Activated T-helper 1 cell treated with anti-CD3 and anti-CD28 coated beads, Interleukin-12 subunit alpha, Interleukin-12 subunit beta, Interleukin-2, Interleukin-4 antibody, amounts not matched to agents 30 ng/mL and 10 ng/mL and 1 ng/mL, durations not matched to agents 14 hours and 24 hours and 36 hours (primary cell): Measurements from ENCODE around the gene ZNF514. TPM values are rescaled to one million over a fixed set of nuclear protein-coding genes. Genes with fewer than 3 reads are reported as not detected.
A peak's percentile ranks its signal among the peaks of the same experiment; 100 is the strongest.

Source experiments
- DNase-seq: peaks from one replicate; pipeline ENCODE4 v3.0.0; 2021; ENCODE audit warnings: low spot score
- H3K27ac Mint-ChIP-seq: one replicate; pipeline ENCODE4 v1.8.0; 2021; ENCODE audit warnings: mild to moderate bottlenecking, mixed read lengths
- H3K27me3 Mint-ChIP-seq: one replicate; pipeline ENCODE4 v1.8.0; 2022; ENCODE audit warnings: mild to moderate bottlenecking, moderate library complexity, mixed read lengths; ENCODE audit not compliant: insufficient read depth
- H3K36me3 Mint-ChIP-seq: one replicate; pipeline ENCODE4 v1.8.0; 2021; ENCODE audit warnings: low read depth, mixed read lengths
- H3K4me1 Mint-ChIP-seq: one replicate; pipeline ENCODE4 v1.8.0; 2021; ENCODE audit warnings: low read depth, mixed read lengths
- H3K4me3 Mint-ChIP-seq: one replicate; pipeline ENCODE4 v1.8.0; 2021; ENCODE audit warnings: mild to moderate bottlenecking, moderate library complexity, mixed read lengths
- H3K9me3 Mint-ChIP-seq: one replicate; pipeline ENCODE4 v1.8.0; 2021; ENCODE audit warnings: mixed read lengths
- intact Hi-C: fragments of 100-400 bp; cut with micrococcal nuclease; formaldehyde crosslinking; loops from one replicate; pipeline ENCODE4 v1.15.1; 2024
- total RNA-seq: library from RNA; stranded (reverse); gene quantifications from 2 replicates; pipeline ENCODE4 v1.2.3, GENCODE V29; 2022

The ZNF514 gene
- total RNA-seq, 1 donor from 2014 or later, result 10.1 TPM

DNA sequence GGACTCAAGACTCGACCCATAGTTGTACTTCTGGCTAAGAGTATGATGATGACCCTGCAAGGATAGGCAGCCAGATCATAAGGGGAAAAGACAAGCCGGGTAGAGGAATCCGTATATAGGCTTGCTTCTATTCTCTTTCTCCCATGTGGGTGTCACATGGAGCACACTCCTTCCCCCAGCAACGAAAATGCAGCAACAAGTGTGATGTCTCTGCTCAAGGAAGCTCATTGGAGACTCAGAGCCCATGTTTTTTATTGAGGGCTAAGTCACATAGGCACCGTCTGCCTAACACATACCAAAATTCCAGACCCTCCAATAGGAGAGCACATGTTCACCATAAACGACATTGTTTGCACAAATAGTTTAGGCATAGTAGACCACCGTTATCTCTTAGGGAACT lies 12.3 kb upstream of the ZNF514 start:
- Mint-ChIP-seq H3K27ac (no peak overlapping the region), H3K4me1 (no peaks in the 10 kb centered on the region), H3K27me3 (no peaks in the 10 kb centered on the region), H3K4me3 (no peak overlapping the region), H3K9me3 (peaks cover 14% of the 10 kb centered on the region), H3K36me3 (peaks cover 3% of the 10 kb centered on the region)
- intact Hi-C loops, result no loop called here
- DNase-seq, result no peak

DNA sequence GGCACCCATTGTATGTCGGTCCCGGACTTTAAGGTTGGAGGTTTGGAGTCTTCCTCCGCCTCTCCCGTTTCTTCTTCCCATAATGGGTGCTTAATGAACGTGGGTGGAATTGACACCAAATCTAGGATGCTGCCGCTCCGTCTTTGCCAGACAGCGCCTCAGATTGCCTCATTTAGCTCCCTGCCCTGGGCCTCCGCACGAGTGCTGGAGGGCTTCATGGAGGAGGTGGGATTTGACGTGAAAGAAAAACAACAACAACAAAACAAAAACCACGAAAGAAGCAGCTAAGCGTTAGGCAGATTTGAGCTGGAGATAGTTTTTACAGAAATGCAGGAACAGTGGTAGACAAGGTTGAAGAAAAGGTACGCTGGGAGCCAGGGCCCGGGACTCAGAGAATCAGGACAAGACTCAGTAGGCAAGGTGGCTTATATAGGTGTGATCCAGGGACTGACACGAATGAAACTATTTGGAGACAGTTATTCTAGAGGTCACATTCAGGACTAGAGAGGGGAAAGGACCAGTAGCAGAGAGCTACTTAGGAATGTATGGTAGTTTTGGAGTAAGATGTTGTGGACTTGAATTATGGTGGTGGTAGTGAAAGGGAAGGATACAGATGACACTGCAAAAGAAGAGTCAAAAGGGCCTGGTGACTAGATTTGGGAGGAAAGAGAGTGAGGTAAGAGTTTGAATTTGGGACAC lies 6.6 kb upstream of the ZNF514 start:
- Mint-ChIP-seq H3K27ac (peak overlapping the region; percentile 92), H3K27me3 (no peaks in the 10 kb centered on the region), H3K4me3 (peak overlapping the region; percentile 99), H3K9me3 (peaks cover 5% of the 10 kb centered on the region), H3K36me3 (peaks cover 13% of the 10 kb centered on the region), H3K4me1 (peaks cover 41% of the 10 kb centered on the region)
- intact Hi-C loops, result loop anchor here (1.0 to 10.0 kb wide), 2 partner anchors 9 to 91 kb away; no protein-coding TSS in a partner anchor
- no peak for DNase-seq

DNA sequence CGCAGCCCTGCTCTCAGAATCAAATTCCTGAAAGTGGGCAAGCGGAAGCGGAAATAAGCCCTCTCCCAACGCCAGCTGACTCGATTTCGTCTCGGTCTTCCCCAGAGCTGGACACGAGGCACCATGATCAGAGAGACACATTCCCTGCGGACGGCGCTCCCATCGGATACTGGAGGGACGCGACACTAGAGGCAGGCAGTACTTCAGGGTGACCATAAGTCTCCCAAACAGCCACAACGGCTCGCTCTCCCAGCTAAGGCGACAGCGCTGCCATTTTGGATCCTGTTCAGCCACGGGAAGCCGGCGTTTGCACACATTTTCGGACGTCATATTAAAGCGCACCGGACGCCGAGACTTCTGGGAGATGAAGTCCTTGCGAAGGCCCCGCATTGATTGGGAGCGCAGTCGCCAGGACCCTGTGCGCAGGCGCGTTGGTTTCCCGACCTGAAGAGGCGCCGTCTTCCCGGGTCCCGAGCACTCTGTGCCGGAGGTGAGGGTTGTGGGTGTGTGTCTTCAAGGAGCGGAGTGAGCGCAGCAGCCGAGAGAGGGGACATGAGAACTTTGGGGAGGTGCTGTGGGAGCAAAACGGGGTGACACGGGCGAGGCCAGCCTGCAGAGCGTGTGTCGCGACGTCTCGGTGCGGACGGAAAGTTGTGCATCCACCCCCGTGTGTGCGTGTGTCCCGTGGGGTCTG lies 5.9 kb upstream of the ZNF514 start, which contains the start of gene ZNF2:
TSS of gene ZNF2 (plus strand) at position 439 of the 694 bp plus-strand sequence. CDS start 10,418 bp downstream, outside the sequence.
- intact Hi-C loops, result loop anchor here (1.0 to 10.0 kb wide), 5 partner anchors 8 to 237 kb away; partner anchors contain the start of genes FAHD2A, MRPS5 and ZNF892
- H3K4me3 Mint-ChIP-seq, result peak within 1 kb of the TSS; percentile 99
- no peaks in the 10 kb centered on the region for H3K27me3 Mint-ChIP-seq
- H3K36me3 Mint-ChIP-seq, result peaks cover 12% of the 10 kb centered on the region
- DNase-seq, result peak; percentile 96
- peak within 1 kb of the TSS; percentile 92 for H3K27ac Mint-ChIP-seq
- peaks cover 2% of the 10 kb centered on the region for H3K9me3 Mint-ChIP-seq
- peaks cover 41% of the 10 kb centered on the region for H3K4me1 Mint-ChIP-seq

DNA sequence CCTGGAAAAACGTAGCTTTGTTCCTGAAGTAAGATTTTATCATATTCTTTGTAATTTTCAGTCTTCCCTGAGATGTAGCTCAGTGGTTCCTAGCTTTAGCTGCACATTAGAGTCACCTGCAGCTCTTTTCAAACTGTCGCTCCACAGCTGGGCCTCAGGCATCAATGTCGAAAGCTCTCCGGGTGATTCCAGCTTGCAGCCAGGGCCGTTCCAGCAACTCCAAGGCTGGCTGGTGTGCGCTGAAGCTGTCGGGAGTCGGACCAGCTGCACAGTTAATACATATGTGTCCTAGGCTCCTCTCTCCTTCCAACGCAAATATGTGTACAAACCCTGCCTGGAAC lies 5.4 kb upstream of the ZNF514 start:
- Mint-ChIP-seq H3K27me3 (no peaks in the 10 kb centered on the region), H3K36me3 (peaks cover 11% of the 10 kb centered on the region), H3K4me3 (peak overlapping the region; percentile 99), H3K9me3 (no peaks in the 10 kb centered on the region), H3K27ac (peak overlapping the region; percentile 92), H3K4me1 (peaks cover 46% of the 10 kb centered on the region)
- no peak for DNase-seq
- intact Hi-C loops, result loop anchor here (1.0 to 10.0 kb wide), 4 partner anchors 42 to 237 kb away; partner anchors contain the start of genes FAHD2A, MRPS5 and ZNF892

DNA sequence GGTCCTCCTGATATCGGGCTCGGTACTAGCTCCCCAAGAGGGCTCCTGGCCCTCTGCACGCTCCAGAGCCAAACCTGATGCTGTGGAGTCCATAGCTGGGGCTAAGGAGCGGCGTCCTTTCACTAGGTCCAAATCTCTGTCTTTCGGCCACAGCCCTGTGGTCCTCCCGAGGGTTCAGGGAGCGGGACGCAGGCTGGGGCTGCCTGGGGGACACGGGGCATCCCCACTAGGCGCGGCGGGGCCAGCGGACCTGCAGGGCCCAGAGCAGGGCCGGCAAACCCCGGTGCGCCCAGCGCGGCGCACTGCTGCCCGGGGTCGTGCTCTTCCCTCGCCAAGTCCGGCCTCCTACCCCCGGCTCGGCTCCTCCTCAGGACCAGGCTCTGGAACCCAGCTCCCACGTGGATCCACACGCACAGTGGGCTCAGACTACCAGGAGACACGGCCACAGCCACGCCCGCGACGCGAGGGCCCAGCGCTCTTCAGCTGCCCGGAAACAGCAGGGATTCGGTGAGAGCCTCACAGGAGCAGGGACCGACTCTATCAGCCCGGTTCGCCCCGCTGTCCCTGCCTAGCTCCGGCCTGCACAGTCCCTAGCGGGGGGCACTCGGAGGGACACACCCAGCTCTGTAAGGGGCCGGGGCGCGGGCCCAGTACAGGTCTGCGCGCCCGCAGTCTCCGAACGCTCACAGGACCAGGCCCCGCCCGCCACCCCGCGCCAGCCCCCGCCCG lies 593 bp downstream of the ZNF514 start:
- peaks cover 31% of the 10 kb centered on the region for H3K4me1 Mint-ChIP-seq
- H3K9me3 Mint-ChIP-seq, result peaks cover 23% of the 10 kb centered on the region
- no peaks in the 10 kb centered on the region for H3K27me3 Mint-ChIP-seq
- no peak for DNase-seq
- peaks cover 20% of the 10 kb centered on the region for H3K36me3 Mint-ChIP-seq
- H3K4me3 Mint-ChIP-seq, result peak overlapping the region; percentile 80
- intact Hi-C loops, result loop anchor here (1.0 to 2.0 kb wide), 2 partner anchors 37 to 136 kb away; no protein-coding TSS in a partner anchor
- H3K27ac Mint-ChIP-seq, result no peak overlapping the region

DNA sequence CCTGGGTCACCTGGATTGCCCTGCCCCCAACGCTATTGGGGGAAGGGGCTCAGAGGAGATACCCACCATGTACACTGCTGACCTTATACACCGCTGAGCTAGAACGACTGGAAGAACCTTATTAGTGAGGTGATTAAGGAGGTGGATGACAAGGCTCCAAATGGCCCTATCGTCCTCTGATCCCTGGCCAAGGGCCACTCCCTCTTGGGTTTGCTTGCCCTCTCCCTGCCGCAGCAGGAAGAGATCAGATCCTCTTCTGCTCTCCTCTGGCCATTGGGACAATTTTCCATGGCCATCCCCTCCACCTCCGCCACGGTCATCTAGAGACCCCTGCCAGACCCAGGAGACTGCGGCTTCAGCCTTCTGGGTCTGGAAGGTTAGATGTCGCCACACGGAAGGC lies 1.2 kb downstream of the ZNF514 start:
- peaks cover 23% of the 10 kb centered on the region for H3K36me3 Mint-ChIP-seq
- intact Hi-C loops, result loop anchor here (2.0 kb wide), 1 partner anchor 136 kb away; no protein-coding TSS in a partner anchor
- H3K27me3 Mint-ChIP-seq, result no peaks in the 10 kb centered on the region
- no peak overlapping the region for H3K27ac Mint-ChIP-seq
- peaks cover 28% of the 10 kb centered on the region for H3K9me3 Mint-ChIP-seq
- DNase-seq, result no peak
- peaks cover 25% of the 10 kb centered on the region for H3K4me1 Mint-ChIP-seq
- H3K4me3 Mint-ChIP-seq, result peak overlapping the region; percentile 80

DNA sequence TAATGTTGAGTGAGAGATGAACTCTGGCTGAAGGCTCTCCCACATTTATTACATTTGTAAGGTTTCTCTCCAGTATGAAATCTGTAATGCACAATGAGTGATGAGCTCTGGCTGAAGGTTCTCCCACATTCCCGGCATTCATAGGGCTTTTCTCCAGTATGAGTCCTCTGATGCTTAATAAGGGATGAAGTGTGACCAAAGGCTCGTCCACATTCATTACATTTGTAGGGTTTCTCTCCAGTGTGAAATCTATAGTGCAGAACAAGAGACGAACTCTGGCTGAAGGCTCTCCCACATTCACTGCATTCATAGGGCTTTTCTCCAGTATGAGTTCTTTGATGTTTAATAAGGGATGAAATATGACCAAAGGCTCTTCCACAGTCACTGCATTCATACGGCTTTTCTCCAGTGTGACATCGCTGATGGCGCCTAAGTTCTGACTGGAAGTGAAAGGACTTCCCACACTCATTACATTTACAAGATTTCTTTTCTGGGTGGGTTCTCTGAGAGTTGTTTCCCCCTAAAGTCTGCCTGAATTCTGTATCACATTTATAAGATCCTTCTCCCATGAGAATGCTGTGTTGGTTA lies 10.2 kb downstream of the ZNF514 start:
- intact Hi-C loops, result no loop called here
- Mint-ChIP-seq H3K9me3 (peaks cover 80% of the 10 kb centered on the region), H3K27ac (no peak overlapping the region), H3K27me3 (no peaks in the 10 kb centered on the region), H3K4me1 (no peaks in the 10 kb centered on the region), H3K36me3 (peaks cover 42% of the 10 kb centered on the region), H3K4me3 (no peak overlapping the region)
- DNase-seq, result no peak

DNA sequence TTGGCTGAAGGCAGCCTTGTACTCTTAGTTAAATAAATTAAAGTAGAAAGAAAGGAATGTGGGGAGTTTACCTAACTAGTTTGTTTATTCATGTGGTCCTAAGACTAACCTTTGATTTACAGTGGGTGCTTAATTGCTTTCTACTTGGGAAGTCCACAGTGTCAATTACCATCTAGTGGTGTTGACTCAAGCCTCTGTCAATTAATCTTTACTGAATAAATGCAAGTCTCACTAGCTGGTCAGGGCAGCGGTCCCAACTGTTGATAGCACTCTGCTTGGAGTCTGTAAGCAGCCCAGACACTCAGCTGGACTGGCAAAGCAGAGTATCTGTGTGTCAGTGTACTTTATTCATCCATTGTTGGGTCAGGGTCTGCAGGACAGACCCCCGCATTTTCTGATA lies 15.8 kb downstream of the ZNF514 start:
- Mint-ChIP-seq H3K4me3 (no peak overlapping the region), H3K36me3 (peaks cover 12% of the 10 kb centered on the region), H3K9me3 (peaks cover 70% of the 10 kb centered on the region), H3K4me1 (no peaks in the 10 kb centered on the region), H3K27ac (no peak overlapping the region), H3K27me3 (no peaks in the 10 kb centered on the region)
- DNase-seq, result no peak
- intact Hi-C loops, result no loop called here

DNA sequence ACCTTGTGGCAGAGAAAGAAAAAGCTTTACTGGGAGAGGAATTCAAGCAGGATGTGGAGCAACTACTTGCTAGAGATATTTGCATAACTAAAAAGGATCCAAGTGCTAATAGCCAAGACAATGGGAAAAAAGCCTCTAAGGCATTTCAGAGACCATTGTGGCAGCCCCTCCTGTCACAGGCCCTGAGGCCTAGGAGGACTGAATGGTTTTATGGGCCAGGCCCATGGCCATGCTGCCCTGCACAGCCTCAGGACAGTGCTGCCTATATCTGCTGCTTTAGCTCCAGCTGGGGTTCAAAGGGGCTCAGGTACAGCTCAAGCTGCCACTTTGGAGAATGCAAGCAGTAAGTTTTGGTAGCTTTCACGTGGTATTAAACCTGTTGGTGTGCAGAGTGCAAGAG lies 20.9 kb downstream of the ZNF514 start:
- no peak overlapping the region for H3K27ac Mint-ChIP-seq
- H3K4me3 Mint-ChIP-seq, result no peak overlapping the region
- no peaks in the 10 kb centered on the region for H3K27me3 Mint-ChIP-seq
- H3K4me1 Mint-ChIP-seq, result no peaks in the 10 kb centered on the region
- peaks cover 47% of the 10 kb centered on the region for H3K9me3 Mint-ChIP-seq
- intact Hi-C loops, result no loop called here
- H3K36me3 Mint-ChIP-seq, result peaks cover 6% of the 10 kb centered on the region
- DNase-seq, result no peak

DNA sequence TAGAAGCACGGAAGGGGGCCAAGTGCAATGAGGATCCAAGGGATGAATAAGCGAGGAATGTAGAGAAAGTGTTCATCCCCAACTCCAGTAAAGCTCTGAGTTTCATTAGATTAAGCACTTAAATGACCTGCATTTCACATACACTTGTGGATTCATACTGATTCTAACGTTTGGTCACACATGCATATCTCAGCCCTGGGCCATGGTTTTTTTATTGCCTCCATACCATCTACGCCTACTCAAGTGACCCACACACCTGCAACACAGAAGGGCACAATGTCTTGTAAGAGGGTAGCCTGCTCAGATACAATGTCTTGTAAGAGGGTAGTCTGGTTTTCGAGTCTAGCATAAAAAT lies 37.5 kb downstream of the ZNF514 start:
- Mint-ChIP-seq H3K4me3 (peak overlapping the region; percentile 97), H3K36me3 (peaks cover 9% of the 10 kb centered on the region), H3K9me3 (no peaks in the 10 kb centered on the region), H3K27me3 (peaks cover 2% of the 10 kb centered on the region), H3K4me1 (peaks cover 44% of the 10 kb centered on the region), H3K27ac (peak overlapping the region; percentile 67)
- DNase-seq, result no peak
- intact Hi-C loops, result loop anchor here (1.0 to 5.0 kb wide), 2 partner anchors 37 to 280 kb away; partner anchors contain the start of genes FAHD2A and ZNF514

DNA sequence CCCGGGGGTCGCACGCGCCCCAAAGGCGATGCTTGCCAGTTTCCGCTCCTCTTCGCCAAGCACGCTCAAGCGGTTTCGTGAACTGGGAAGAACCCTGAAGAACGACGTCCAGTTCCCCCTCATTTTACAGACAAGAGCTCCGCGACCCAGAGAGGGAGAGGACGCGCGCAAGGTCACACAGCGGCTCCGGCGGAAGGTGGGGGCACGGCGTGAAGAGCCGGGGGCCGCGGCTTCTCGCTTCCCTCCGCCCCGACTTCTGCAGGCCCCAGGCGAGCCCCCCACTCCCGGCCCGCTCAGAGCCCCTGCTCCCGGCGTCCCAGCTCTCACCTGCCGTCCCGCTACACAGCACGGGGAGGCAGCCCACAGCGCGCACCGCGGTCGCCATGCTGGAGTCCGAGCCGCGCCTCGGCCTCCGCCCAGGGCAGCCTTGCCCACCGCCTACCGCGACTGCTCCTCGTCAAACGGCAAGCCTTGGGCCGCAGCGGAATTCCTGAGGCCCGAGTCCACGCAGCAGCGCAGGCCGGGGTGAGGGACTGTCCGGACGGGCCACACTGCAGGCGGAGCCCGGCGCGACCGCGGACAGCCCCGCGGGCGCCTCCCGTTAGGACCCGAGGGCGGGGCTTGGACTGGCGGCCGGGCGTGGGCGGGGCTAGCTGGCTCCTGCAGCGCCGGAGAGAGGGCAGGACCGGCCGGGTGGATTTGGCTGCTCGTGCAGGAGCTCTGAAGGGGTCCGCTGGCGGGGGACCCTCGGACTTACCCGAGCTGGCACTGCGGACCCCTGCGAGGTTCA lies 38.0 kb downstream of the ZNF514 start, which contains the start of gene MRPS5:
TSS of gene MRPS5 (minus strand) at position 402 of the 790 bp plus-strand sequence. CDS start at position 385, 17 bp downstream.
- Mint-ChIP-seq H3K4me1 (peaks cover 46% of the 10 kb centered on the region), H3K27me3 (peaks cover 2% of the 10 kb centered on the region), H3K27ac (peak within 1 kb of the TSS; percentile 95), H3K4me3 (peak within 1 kb of the TSS; percentile 97), H3K36me3 (peaks cover 10% of the 10 kb centered on the region), H3K9me3 (no peaks in the 10 kb centered on the region)
- intact Hi-C loops, result loop anchor here (1.0 to 5.0 kb wide), 5 partner anchors 38 to 281 kb away; partner anchors contain the start of genes FAHD2A, ZNF2, ZNF514 and ZNF892
- peak; percentile 84 for DNase-seq

DNA sequence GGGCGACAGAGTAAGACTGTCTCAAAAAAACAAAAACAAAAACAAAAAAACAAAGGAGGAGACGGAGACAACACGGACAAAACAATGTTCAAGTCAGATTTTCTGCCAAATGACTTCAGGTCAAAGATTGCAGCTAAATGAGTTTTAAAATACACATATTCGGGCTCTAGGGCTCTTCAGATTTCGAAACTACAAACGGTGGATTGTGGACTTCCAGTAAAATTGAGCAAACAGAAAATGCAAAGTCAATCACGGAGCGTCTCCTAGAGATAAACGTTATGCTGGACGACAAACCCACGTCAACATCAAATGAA lies 38.6 kb downstream of the ZNF514 start:
- intact Hi-C loops, result loop anchor here (1.0 to 5.0 kb wide), 4 partner anchors 44 to 281 kb away; partner anchors contain the start of genes FAHD2A, ZNF2 and ZNF892
- Mint-ChIP-seq H3K27me3 (no peaks in the 10 kb centered on the region), H3K36me3 (peaks cover 10% of the 10 kb centered on the region), H3K27ac (peak overlapping the region; percentile 95), H3K4me3 (peak overlapping the region; percentile 97), H3K4me1 (peaks cover 46% of the 10 kb centered on the region), H3K9me3 (no peaks in the 10 kb centered on the region)
- no peak for DNase-seq
